HG03064 (cell line): ENCODE data around the gene ABCG1.

ENCODE experiments used
- ATAC-seq: cut with Tn5 transposase; IDR thresholded peaks from one replicate; pipeline ENCODE4 v1.9.1; 2021; ENCODE audit warnings: low read depth; ENCODE audit not compliant: unreplicated experiment

ABCG1 gene

DNA sequence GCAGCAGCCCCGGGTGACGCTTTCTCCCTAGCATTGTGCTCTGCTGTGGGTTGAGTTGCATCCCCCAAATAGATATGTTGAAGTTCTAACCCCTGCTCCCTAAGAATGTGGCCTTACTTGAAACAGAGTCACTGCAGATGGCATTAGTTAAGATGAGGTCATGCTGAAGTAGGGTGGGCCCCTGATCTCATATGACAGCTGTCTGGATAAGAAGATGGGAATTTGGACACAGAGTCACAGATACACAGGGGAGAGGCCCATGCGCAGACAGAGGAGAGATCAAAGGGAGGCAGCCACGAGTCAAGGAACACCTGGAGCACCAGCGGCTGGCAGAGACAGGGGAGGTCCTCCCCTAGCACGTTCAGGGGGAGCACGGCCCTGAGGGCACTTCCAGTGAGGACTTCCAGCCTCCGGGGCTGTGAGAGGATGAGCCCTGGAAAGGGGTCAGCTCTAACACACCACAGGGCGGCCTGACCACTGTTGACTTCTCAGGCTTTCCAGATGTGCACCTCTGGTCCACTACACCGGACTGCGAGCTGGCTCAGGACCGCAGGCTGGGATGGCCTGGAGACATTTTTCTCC is 46.4 kb downstream of the ABCG1 start:
- ATAC-seq, result no peak

DNA sequence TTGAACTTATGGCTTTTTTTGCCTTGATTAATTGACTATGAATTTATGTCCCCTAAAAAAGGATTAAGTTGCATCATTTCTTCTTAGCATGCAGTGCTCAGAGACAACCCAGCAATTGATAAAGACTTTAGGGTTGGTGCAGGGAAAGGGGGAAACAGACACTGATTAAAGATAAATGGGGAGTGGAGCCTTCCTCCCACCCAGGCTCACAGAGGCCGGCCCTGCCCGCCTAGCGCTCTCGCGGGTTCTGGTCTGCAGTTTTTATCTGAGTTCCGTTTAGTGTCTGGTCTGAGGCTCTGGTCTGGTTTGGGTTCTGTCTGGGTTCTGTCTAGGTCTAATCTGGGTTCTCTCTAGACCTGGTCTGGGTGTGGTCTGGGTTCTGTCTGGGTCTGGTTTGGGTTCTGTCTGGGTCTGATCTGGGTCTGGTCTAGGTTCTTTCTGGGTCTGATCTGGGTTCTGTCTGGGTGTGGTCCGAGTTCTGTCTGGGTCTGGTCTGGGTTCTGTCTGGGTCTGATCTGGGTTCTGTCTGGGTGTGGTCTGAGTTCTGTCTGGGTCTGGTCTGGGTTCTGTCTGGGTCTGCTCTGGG is 48.1 kb downstream of the ABCG1 start:
- no peak for ATAC-seq

DNA sequence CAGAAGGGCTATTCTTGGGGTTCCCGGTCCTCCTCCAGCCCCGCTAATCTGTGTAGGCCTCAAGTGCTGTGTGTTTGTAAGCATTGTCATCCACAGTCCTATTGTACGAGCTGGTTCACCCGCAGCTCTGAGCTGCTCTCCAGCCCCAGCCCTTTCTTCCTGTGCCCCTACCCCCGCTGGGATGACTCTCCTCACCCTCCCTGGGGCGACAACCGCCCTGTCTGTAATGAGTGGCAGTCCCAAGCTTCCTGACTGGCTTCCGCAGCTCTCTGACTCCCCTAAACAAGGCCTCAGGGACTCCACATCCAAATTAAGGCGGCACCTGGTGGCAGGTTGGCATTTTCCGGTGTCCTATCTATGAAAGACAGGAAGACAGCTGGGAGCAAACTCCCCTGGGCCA is 50.4 kb downstream of the ABCG1 start:
- no peak for ATAC-seq

DNA sequence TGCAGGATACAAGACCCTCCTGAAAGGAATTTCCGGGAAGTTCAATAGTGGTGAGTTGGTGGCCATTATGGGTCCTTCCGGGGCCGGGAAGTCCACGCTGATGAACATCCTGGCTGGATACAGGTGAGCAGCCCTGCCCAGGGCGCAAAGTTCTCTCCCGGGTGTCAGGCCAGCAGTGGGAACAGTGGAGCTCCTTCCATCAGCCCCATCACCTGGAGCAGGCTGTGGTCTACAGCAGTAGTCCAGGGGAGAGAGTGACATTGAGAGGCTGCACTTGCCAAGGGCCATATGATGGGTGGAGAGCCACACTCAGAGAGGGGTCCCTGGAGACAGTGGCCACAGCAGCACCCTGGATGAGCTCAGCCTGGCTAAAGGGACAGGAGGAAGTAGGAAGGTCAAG is 52.1 kb downstream of the ABCG1 start:
- ATAC-seq, result no peak

DNA sequence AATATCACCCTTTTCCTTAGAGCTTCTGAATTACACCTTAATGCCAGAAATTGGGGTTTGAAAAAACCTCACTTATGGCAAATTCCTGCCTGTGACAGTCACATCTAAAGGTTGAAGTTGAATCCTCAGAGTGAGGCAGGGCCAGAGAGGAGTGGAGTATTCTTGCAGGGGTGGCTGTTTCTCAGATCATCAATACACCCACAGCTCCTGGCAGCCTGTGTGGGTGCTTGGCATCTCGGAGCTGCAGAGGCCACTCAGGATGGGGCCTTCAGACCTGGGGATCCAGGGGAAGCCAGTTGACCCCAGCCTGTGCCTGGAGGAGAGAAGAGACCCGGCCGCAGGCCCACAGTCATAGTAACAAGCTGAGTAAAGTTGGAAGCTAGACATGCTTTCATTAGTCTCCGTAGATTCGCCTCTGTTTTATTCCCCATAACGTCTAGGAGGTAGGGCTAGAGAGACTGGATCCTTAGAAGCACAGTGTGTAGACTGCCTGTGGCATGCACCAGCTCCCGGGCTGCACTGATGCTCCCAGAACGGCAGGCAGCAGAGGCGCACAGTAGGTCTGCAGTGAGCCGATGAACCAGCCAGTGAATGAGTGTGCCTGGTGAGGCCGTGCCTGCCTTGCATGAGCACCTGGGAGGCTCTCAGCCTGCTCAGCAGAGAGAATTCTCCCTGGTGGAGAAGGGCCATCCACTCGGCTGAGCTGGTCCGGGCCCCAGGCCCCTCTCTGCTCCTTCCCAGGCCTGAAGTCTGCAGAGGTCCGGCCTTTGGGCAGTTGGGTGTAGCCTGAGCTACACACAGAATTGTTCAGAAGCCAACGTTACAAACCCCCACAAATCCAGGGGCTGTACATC is 53.4 kb downstream of the ABCG1 start:
- ATAC-seq, result no peak

DNA sequence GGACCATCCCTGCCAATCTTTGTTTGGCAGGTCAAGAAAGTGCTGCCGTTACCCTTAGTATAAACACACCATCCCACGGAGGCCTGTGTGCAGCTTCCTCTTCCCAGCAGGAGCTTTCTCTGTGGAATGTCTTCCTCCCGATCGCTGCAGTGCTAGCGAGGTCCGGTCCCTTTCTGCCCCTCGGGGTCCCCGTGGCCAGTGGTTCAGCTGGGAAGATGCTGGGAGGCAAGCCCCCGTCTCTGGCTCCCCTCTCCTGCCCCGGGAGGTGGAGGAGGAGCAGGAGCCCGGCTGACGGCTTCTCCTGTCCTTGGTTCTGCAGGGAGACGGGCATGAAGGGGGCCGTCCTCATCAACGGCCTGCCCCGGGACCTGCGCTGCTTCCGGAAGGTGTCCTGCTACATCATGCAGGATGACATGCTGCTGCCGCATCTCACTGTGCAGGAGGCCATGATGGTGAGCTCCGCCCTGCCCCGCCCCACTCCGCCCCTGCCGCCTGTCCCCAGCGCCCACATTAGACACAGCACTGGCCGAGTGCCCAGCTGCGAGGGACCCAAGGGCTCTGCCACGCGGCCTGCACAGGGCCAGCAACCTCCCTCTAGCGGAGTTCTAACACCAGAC is 54.2 kb downstream of the ABCG1 start:
- no peak for ATAC-seq

DNA sequence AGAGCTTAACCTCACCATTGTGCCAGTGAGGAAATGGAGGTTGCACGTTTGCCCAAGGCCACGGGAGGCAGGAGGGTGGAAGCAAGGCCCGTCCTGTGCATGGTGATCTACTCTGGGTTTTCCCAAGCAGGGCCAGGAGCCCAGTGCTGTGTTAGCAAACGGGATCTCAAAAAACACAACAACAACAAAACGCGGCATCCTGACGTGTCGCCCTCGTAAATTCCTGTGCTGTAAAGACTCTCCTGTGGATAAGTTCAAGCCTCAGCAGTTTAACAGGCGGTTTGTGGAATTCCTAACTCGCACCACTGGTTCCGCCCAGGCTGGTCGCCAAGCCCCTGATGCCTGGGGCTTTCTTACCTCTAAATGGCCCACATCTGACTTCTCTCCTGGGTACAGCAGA is 57.1 kb downstream of the ABCG1 start:
- ATAC-seq, result no peak

DNA sequence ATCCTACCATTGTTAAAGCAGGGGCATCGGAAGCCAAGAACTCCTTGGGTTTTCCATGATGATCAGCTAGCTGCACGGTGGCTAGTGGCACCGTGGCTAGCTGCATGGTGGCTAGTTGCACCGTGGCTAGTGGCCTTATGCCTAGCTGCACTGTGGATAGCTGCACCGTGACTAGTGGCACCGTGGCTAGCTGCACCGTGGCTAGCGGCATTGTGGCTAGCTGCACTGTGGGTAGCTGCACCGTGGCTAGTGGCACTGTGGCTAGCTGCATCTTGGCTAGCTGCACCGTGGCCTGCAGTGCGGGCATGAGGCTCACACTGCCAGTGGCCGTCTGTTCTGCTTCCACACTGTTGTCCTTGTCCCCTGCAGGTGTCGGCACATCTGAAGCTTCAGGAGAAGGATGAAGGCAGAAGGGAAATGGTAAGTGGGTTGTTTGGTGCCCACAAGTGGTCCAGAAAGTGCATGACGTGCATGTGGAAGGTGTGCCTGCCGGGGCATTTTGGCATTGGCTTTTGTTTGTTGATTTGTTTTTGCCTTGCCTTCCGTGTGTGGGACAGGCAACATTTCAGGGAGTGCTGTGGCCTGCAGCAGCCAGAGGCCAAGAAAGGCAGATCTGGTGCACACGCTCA is 57.7 kb downstream of the ABCG1 start:
- no peak for ATAC-seq

DNA sequence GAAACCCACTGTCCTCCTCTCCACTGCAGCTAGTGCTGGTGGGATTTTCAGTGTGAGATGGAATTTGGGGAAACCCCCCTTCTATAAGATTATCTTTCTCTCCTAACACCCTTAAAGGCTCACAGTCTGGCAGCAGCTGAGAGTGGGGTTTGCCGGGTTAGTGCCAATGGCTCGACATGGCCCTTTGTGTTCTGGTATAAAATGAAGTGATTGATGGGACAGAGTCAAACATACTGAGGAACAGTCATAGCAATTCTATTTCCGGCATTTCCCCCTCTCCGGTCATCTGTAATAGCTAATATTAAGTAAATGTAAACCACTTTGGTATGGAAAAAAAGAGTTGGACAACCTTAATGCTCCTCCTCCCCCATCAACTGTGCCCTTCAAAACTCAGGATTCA is 58.7 kb downstream of the ABCG1 start:
- ATAC-seq, result no peak

DNA sequence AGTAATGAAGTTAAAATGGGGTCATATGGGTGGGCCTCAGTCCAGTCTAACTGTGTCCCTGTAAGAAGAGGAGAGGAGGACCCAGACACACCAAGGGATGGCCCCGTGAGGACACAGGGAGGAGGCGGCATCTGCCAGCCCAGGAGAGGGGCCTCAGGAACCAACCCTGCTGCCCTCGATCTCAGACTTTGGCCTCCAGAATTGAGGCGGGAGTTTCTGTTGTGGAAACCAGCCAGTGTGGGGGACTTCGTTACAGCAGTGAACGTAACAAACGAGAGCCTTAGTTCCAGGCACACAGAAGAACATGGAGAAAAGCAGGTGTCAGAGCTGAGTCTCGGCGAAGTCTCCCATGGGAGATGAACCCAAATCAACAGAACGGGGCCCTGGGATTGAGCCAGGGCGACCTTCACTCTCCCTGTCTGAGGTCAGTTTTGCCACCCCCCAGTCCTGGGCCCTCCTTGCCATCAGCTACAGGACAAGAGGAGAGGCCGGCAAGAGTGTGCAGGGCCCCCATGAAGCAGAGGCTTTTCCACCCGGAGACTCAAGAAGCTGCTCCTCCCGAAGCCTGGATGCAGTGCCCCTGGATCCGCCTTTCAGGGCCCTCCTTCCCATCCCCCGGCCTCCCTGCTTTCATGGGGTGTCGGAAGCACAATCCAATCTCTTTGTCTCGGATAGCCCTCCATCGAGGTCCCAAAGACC is 59.7 kb downstream of the ABCG1 start:
- no peak for ATAC-seq

DNA sequence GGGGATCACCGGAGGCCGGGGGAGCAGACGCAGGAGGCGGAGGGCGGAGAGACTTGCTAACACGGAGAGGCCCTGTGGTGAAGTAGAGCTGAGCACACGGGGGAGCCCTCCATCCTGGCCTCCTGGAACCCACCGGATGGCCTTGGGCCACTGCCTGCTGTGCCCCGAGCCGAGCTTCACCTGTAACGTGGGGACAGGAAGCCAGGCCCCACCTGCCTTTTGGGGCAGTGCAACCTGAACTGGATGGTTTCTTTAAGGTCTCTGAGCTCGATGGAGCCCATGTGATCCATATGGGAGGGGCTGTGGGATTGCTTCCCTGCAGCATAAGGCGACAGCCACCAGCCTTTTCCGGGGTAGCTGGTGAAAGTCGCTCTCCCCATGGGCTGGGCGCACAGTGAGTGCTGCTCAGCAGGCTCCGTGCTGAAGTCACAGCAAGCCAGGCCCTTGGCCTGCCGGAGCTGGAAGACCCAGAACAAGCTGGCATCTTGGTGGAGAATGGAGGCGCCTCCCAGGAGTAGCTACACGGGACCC is 60.5 kb downstream of the ABCG1 start:
- no peak for ATAC-seq

DNA sequence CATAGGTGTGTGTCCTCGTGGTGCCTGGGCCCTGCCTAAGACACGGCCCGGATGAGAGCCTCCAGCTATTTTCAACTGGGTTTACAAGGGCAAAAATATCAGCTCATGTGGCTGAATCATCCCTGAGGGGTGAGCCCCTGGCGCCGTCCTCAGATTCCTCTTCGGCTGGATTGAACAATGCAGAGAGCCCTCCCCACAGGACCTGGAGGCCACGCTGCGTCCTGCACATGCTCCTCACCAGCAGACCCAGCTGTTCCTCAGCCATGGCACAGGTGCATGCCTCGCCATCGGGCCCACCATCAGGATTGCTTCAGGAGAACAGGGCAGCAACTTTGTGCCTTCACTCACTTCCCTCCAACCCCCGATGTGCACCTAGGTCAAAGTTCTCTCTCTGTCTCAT is 60.9 kb downstream of the ABCG1 start:
- no peak for ATAC-seq

DNA sequence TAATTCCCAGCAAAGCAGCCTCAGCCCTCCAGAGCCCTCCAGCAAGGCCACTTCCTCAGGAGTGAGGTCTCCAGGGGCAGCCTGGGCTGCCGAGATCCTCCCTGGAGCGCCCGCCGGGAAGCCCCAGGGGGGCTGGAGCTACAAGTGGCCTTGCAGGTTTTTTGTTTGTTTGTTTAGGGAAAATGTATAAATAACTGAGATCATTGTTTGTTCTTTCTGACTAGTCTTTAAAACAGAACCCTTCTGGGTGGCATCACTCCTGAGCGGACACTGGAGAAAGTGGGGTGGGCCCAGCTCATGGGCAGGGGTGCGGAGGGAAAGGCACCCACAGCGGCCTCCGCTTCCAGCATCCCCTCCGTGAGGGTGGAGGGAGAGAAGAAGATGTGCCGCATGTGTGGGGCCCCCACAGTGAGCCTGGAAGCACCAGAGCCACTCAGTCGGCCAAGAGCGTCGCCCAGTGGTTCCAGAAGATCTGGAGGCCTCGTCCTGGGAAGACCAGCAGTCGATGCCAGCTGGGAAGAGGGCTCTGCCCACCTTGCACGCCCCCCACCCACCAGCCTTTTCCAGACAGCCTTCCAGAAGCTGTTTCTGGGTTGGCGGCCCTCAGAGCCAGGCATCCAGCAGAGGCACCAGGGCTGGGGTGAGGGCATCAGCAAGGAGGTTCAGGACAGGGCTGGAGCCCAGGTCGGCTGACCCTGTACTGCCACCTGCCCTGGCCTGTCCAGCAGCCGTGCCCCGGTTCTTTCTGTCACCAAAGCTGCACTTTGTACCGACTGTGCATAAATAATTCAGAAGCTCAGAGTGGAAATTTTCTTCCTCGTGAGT is 61.6 kb downstream of the ABCG1 start:
- no peak for ATAC-seq

DNA sequence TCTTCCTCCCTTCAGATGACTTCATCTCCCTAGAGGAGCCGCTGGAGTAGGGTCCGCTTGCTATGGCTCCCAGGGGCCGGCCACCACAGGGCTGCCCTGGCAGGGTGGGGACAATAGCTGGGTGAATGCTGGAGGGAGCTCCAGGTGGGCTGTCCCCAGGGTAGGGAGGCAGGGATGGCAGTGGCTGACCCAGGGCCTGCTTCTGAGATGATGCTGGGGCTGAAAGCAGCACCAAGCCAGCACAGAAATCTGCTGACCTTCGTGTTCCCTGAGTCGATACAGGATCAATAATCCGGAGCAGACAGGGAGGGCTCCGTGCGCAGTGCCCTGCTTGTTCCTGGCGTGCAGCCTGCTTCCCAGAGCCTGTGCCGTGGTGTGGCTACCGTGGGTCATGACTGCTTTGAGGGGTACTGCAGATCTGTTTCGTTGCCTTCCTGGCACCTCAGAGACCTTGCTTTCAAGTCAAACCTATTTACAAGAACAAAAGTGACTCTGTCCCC is 62.3 kb downstream of the ABCG1 start:
- ATAC-seq, result no peak

DNA sequence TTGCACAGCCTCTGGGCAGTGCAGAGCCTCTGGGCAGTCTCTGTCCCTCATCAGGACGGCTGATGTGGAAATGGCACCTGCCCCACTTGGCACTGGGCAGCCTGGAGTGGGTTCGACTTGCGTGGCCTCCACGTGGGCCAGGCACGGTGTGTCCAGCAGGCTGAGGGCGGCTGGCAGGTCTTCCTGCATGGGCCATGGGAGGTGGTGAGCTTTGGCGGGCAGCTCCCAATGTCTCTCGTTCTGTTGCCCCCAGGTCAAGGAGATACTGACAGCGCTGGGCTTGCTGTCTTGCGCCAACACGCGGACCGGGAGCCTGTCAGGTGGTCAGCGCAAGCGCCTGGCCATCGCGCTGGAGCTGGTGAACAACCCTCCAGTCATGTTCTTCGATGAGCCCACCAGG is 63.1 kb downstream of the ABCG1 start:
- no peak for ATAC-seq

DNA sequence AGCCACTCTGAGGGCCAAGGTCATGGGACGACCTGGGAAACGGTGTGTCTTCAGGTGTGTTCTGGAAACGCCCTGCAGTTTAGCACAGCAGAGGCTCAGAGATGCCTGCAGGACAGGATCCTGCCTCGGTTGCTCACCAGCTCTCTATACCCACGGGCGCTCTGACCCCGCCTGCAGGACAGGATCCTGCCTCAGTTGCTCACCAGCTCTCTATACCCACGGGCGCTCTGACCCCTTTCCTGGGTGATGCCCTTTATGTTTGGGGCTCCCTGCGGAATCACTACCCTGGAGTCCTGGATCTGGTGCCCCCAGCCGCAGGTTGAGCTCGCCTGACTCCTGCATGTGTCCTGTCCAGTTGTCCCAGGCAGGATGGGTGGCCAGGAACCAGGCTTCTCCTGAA is 63.8 kb downstream of the ABCG1 start:
- ATAC-seq, result no peak

DNA sequence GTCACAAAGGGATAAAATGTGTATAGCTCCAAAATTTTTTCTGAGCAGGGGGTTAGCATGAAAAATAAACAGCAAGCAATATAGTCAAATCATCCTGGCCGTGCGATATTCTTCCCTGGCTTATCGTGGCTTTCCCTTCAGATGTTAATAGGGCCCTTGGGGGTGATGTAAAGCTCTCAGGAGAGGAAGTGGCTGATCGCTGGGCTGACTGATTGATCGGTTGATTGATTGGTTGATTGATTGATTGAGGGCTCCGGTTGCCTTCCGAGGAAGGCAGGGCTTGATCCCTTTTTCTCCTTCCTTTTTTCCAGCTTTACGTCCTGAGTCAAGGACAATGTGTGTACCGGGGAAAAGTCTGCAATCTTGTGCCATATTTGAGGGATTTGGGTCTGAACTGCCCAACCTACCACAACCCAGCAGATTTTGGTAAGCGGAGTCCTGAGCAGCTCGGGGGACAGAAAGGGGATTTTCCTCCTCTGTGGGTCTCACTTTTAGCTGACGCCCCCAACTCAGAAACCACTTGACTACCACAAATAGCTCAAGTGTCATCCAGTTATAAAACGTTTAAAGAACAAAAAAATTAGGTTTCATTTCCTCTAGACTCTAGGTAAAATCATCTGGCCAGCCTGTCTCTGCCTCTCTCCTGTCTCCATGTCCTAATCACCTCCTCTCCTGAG is 66.8 kb downstream of the ABCG1 start:
- no peak for ATAC-seq

DNA sequence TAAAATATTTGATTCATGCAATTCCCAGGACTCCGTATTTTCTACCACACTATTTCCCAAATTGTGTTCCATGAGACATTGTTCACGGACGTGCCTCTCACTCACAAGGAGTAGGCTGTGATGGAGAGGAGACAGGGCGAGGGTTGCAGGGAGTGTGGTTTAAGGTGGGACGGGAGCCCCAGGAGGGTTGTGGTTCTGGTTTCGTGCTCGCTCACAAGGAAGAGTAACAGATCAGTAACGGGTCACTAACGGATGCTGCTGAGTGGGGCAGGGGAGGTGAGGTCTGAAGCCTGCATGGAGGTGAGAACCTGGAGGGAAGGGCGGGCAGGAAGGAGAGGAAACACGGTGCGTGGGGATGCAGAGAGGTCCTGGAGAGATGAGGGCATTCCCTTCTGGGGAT is 67.5 kb downstream of the ABCG1 start:
- ATAC-seq, result no peak
